Measurements from ENCODE around the gene MBD1. TPM values are rescaled to one million over a fixed set of nuclear protein-coding genes. Genes with fewer than 3 reads are reported as not detected.
A peak's percentile ranks its signal among the peaks of the same experiment; 100 is the strongest.

The MBD1 gene
- total and polyA plus RNA-seq, 8 donors, result 27.0 to 162 (median 55.5) TPM

GRCh38 chr18:50315100-50315871, 34.0 kb upstream of the MBD1 start:
- WGBS, 5 donors, result 54 to 63% (median 61%) methylated on average over 5 of the region's 5 CpGs
- H3K27ac ChIP-seq, result no peak overlapping the region

GRCh38 chr18:50313873-50314460, 32.6 kb upstream of the MBD1 start:
- H3K4me3 ChIP-seq, result no peak overlapping the region
- no peaks in the 10 kb centered on the region for H3K36me3 ChIP-seq
- 23 to 44% (median 34%) methylated on average over 2 of the region's 2 CpGs for WGBS, 5 donors
- no peaks in the 10 kb centered on the region for H3K27me3 ChIP-seq
- no peak overlapping the region for H3K27ac ChIP-seq
- H3K9me3 ChIP-seq, result no peaks in the 10 kb centered on the region
- no peak for DNase-seq
- TF ChIP-seq POLR2A (IDR thresholded peaks at IDR 0.05), result no peak
- no peak for TF ChIP-seq POLR2AphosphoS5 (IDR thresholded peaks at IDR 0.05)
- no peak for TF ChIP-seq CTCF (IDR thresholded peaks at IDR 0.05)
- no peak for TF ChIP-seq EP300 (IDR thresholded peaks at IDR 0.05)
- H3K4me1 ChIP-seq, result no peaks in the 10 kb centered on the region
- intact Hi-C loops (cut with DNase I; ENCODE audit: low total_unique reads), result no loop called here

More at GRCh38 chr18:50315100-50315871, 34.0 kb upstream of the MBD1 start:
- Histone ChIP-seq H3K4me3 (no peak overlapping the region), H3K27me3 (no peaks in the 10 kb centered on the region), H3K36me3 (no peaks in the 10 kb centered on the region), H3K9me3 (no peaks in the 10 kb centered on the region), H3K4me1 (no peaks in the 10 kb centered on the region)
- no peak for TF ChIP-seq POLR2A (IDR thresholded peaks at IDR 0.05)
- no peak for TF ChIP-seq POLR2AphosphoS5 (IDR thresholded peaks at IDR 0.05)
- TF ChIP-seq EP300 (IDR thresholded peaks at IDR 0.05), result no peak
- TF ChIP-seq CTCF (IDR thresholded peaks at IDR 0.05), result no peak
- intact Hi-C loops (cut with DNase I; ENCODE audit: low total_unique reads), result no loop called here
- DNase-seq, result no peak

GRCh38 chr18:50313031-50313607, 31.8 kb upstream of the MBD1 start:
- Histone ChIP-seq H3K9me3 (no peaks in the 10 kb centered on the region), H3K36me3 (no peaks in the 10 kb centered on the region), H3K4me1 (peaks cover 1 to 7% (median 6%) of the 10 kb centered on the region in 4 donors), H3K27ac (peak overlapping the region in 2 of 5 donors; percentile 33 to 34), H3K27me3 (no peaks in the 10 kb centered on the region), H3K4me3 (no peak overlapping the region)
- 76 to 91% (median 84%) methylated on average over 2 of the region's 2 CpGs for WGBS, 5 donors
- intact Hi-C loops (cut with DNase I; ENCODE audit: low total_unique reads), result no loop called here
- no peak for DNase-seq
- TF ChIP-seq POLR2A (IDR thresholded peaks at IDR 0.05) (no peak), CTCF (IDR thresholded peaks at IDR 0.05) (no peak), EP300 (IDR thresholded peaks at IDR 0.05) (no peak), POLR2AphosphoS5 (IDR thresholded peaks at IDR 0.05) (no peak)

- Histone ChIP-seq H3K27ac (peak overlapping the region in 2 of 5 donors; percentile 33 to 34), H3K4me1 (peaks cover 6 to 13% (median 12%) of the 10 kb centered on the region in 4 donors), H3K9me3 (no peaks in the 10 kb centered on the region), H3K4me3 (no peak overlapping the region), H3K36me3 (no peaks in the 10 kb centered on the region), H3K27me3 (no peaks in the 10 kb centered on the region)
- 71 to 81% (median 78%) methylated on average over 7 of the region's 7 CpGs for WGBS, 5 donors
- TF ChIP-seq POLR2AphosphoS5 (IDR thresholded peaks at IDR 0.05) (no peak), CTCF (IDR thresholded peaks at IDR 0.05) (no peak), POLR2A (IDR thresholded peaks at IDR 0.05) (no peak), EP300 (IDR thresholded peaks at IDR 0.05) (no peak)
- intact Hi-C loops (cut with DNase I; ENCODE audit: low total_unique reads), result no loop called here
- no peak for DNase-seq
Observed at GRCh38 chr18:50312296-50313030, 31.1 kb upstream of the MBD1 start.

Measured in stomach (tissue), 9 donors.